H1 (cell line): Measurements from ENCODE around the gene TTI1.
"Not testable (repeated sequence)": the region's sequence is repeated elsewhere in the genome, so short reads cannot be mapped to it uniquely, and the experiment has no call there.

Experiments used
- ASH2L ChIP-seq: fragments of 200-600, 300-600 bp; sonication (generic); IDR thresholded peaks from one replicate; pipeline ENCODE4 v1.7.1; 2017; ENCODE audit warnings: low read length
- ATF2 ChIP-seq: IDR thresholded peaks from 2 replicates; pipeline ENCODE4 v1.6.1; 2012; ENCODE audit warnings: low read length, inconsistent platforms
- CEBPB ChIP-seq: IDR thresholded peaks from 2 replicates; pipeline ENCODE4 v1.6.1; 2012; ENCODE audit warnings: low read depth, low read length
- CHD1 ChIP-seq: IDR thresholded peaks from 2 replicates; pipeline ENCODE4 v1.6.1; 2012; ENCODE audit warnings: low read depth, low read length, improper control_type of control experiment
- CTCF ChIP-seq, 3 experiments: IDR thresholded peaks; 1 replicate in 2 of 3; 2 replicates in 1 of 3; pipeline versions ENCODE4 v1.5.1 to v1.6.1; 2011; ENCODE audit warnings: low read length in 3 of 3, mild to moderate bottlenecking in 3 of 3, inconsistent platforms in 2 of 3, low read depth in 1 of 3, moderate library complexity in 1 of 3; ENCODE audit not compliant: insufficient read depth in 1 of 3; ENCODE audit errors: control extremely low read depth in 1 of 3
- EP300 ChIP-seq, 2 experiments: IDR thresholded peaks; 1 replicate in 1 of 2; 2 replicates in 1 of 2; pipeline ENCODE4 v1.6.1; 2011 to 2012; ENCODE audit warnings: low read depth in 2 of 2, low read length in 2 of 2, mild to moderate bottlenecking in 2 of 2, borderline replicate concordance in 1 of 2, inconsistent platforms in 1 of 2, moderate library complexity in 1 of 2
- JUND ChIP-seq: IDR thresholded peaks from 2 replicates; pipeline ENCODE4 v1.6.1; 2011; ENCODE audit warnings: mild to moderate bottlenecking, improper control_type of control experiment, low read length
- KDM5A ChIP-seq: fragments of 200-600 bp; IDR thresholded peaks from 2 replicates; pipeline ENCODE4 v1.7.1; 2012; ENCODE audit warnings: mild to moderate bottlenecking, low read length, inconsistent platforms, mixed read lengths
- MAFK ChIP-seq: IDR thresholded peaks from 2 replicates; pipeline ENCODE4 v1.6.1; 2012; ENCODE audit warnings: low read depth, mild to moderate bottlenecking, improper control_type of control experiment, low read length
- POLR2A ChIP-seq, 2 experiments: IDR thresholded peaks; 1 replicate in 1 of 2; 2 replicates in 1 of 2; pipeline ENCODE4 v1.6.1; 2011; ENCODE audit warnings: low read depth in 2 of 2, low read length in 2 of 2, mild to moderate bottlenecking in 2 of 2; ENCODE audit errors: control extremely low read depth in 1 of 2
- TBP ChIP-seq: IDR thresholded peaks from 2 replicates; pipeline ENCODE4 v1.6.1; 2011; ENCODE audit warnings: low read depth, low read length, improper control_type of control experiment
- YY1 ChIP-seq: IDR thresholded peaks from 2 replicates; pipeline ENCODE4 v1.6.1; 2011; ENCODE audit warnings: low read depth, mild to moderate bottlenecking, low read length
- ZNF274 ChIP-seq: IDR thresholded peaks from 2 replicates; pipeline ENCODE4 v1.7.0; 2012; ENCODE audit warnings: low read length, borderline replicate concordance; ENCODE audit errors: extremely low read depth

GRCh38 chr20:37963483-37963882 lies 69.8 kb downstream of the TTI1 start:
- not testable (repeated sequence) for TF ChIP-seq ATF2; CHD1; MAFK; TBP; JUND; ZNF274; CEBPB; KDM5A; ASH2L; YY1; POLR2A (IDR thresholded peaks at IDR 0.05; ENCODE audit: control extremely low read depth in 1 of 2, low read depth in 2 of 2, low read length in 2 of 2); CTCF (IDR thresholded peaks at IDR 0.05; ENCODE audit: control extremely low read depth in 1 of 3, insufficient read depth in 1 of 3, low read depth in 1 of 3, low read length in 3 of 3); EP300 (IDR thresholded peaks at IDR 0.05; ENCODE audit: borderline replicate concordance in 1 of 2, low read depth in 2 of 2, low read length in 2 of 2)
